GM19467 (cell line): Measurements from ENCODE around the gene CCL18.
"Not testable (repeated sequence)": the region's sequence is repeated elsewhere in the genome, so short reads cannot be mapped to it uniquely, and the experiment has no call there.

Experiments used
- ATAC-seq: cut with Tn5 transposase; IDR thresholded peaks from one replicate; pipeline ENCODE4 v1.9.1; 2021; ENCODE audit warnings: mild to moderate bottlenecking, moderate library complexity; ENCODE audit not compliant: unreplicated experiment

The CCL18 gene

GRCh38 chr17:36070427-36070826 lies 6.4 kb downstream of the CCL18 start:
- no peak for ATAC-seq

GRCh38 chr17:36071751-36072150 lies 7.7 kb downstream of the CCL18 start:
- ATAC-seq, result no peak

GRCh38 chr17:36072431-36073121 lies 8.5 kb downstream of the CCL18 start:
- no peak for ATAC-seq

- ATAC-seq, result no peak
Measured at GRCh38 chr17:36074365-36074764, 10.3 kb downstream of the CCL18 start.

GRCh38 chr17:36081681-36082471 lies 17.8 kb downstream of the CCL18 start:
- ATAC-seq, result peak; percentile 13

GRCh38 chr17:36082482-36083120 lies 18.5 kb downstream of the CCL18 start:
- ATAC-seq, result peak; percentile 44

GRCh38 chr17:36083691-36084090 lies 19.6 kb downstream of the CCL18 start:
- not testable (repeated sequence) for ATAC-seq

GRCh38 chr17:36085765-36086164 lies 21.7 kb downstream of the CCL18 start:
- ATAC-seq, result no peak

- no peak for ATAC-seq
Measured at GRCh38 chr17:36086791-36087190, 22.7 kb downstream of the CCL18 start.

- ATAC-seq, result not testable (repeated sequence)
Measured at GRCh38 chr17:36087471-36087870, 23.4 kb downstream of the CCL18 start.

- ATAC-seq, result not testable (repeated sequence)
Measured at GRCh38 chr17:36087897-36088572, 24.0 kb downstream of the CCL18 start.

- no peak for ATAC-seq
Measured at GRCh38 chr17:36088670-36089338, 24.7 kb downstream of the CCL18 start.

GRCh38 chr17:36089339-36089865 lies 25.3 kb downstream of the CCL18 start:
- no peak for ATAC-seq

- peak; percentile 61 for ATAC-seq
Measured at GRCh38 chr17:36089888-36090836, 26.1 kb downstream of the CCL18 start, which contains the start of gene CCL3. Gene CCL3, minus strand, starts transcription at chr17:36090143. Its CDS starts 85 bp downstream, at chr17:36090058.

GRCh38 chr17:36092230-36092629 lies 28.2 kb downstream of the CCL18 start:
- no peak for ATAC-seq

GRCh38 chr17:36092715-36093114 lies 28.6 kb downstream of the CCL18 start:
- ATAC-seq, result not testable (repeated sequence)

- ATAC-seq, result no peak
Measured at GRCh38 chr17:36094232-36094631, 30.2 kb downstream of the CCL18 start.

GRCh38 chr17:36094746-36095145 lies 30.7 kb downstream of the CCL18 start:
- ATAC-seq, result no peak

GRCh38 chr17:36095992-36096391 lies 31.9 kb downstream of the CCL18 start:
- no peak for ATAC-seq
